T-helper 2 cell treated with Interferon-gamma antibody and Interleukin-4, amounts not matched to agents 5 μg/mL and 100 μg/mL, for 36 hours (primary cell): Measurements from ENCODE around the gene GRM8.

ENCODE experiments used
- DNase-seq: peaks from one replicate; pipeline ENCODE4 v3.0.0; 2021; ENCODE audit warnings: low spot score
- H3K27ac Mint-ChIP-seq: one replicate; pipeline ENCODE4 v1.8.0; 2021; ENCODE audit warnings: mild to moderate bottlenecking, mixed read lengths
- H3K27me3 Mint-ChIP-seq: one replicate; pipeline ENCODE4 v1.8.0; 2021; ENCODE audit warnings: low read depth, mixed read lengths
- H3K36me3 Mint-ChIP-seq: one replicate; pipeline ENCODE4 v1.8.0; 2021; ENCODE audit warnings: low read depth, mixed read lengths
- H3K4me1 Mint-ChIP-seq: one replicate; pipeline ENCODE4 v1.8.0; 2021; ENCODE audit warnings: low read depth, mixed read lengths
- H3K4me3 Mint-ChIP-seq: one replicate; pipeline ENCODE4 v1.8.0; 2022; ENCODE audit warnings: mild to moderate bottlenecking, moderate library complexity, mixed read lengths
- H3K9me3 Mint-ChIP-seq: one replicate; pipeline ENCODE4 v1.8.0; 2021; ENCODE audit warnings: mixed read lengths

GRM8 gene

DNA sequence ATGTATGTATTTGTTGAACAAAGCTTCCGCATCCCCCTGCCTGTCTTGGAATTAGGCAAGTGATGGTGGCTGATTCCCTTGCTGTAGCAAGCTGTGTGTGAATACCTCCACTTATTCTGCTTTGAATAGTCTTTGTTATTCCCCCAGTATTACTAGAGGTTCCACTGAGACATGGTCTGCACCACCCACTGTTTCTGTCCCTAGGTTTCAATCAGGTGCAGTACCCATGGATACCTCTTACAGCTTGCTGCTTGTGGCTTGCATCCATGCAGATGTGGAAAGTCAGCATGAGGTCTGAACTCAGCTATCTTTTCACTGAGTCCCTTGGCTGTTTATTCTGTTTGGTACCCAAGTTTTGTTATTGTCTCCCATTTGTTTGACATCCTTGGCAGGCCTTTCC, 447.4 kb downstream of the GRM8 start:
- DNase-seq, result no peak
- H3K4me1 Mint-ChIP-seq, result no peaks in the 10 kb centered on the region
- no peaks in the 10 kb centered on the region for H3K27me3 Mint-ChIP-seq
- H3K36me3 Mint-ChIP-seq, result no peaks in the 10 kb centered on the region
- H3K9me3 Mint-ChIP-seq, result no peaks in the 10 kb centered on the region
- no peak overlapping the region for H3K4me3 Mint-ChIP-seq
- H3K27ac Mint-ChIP-seq, result no peak overlapping the region

DNA sequence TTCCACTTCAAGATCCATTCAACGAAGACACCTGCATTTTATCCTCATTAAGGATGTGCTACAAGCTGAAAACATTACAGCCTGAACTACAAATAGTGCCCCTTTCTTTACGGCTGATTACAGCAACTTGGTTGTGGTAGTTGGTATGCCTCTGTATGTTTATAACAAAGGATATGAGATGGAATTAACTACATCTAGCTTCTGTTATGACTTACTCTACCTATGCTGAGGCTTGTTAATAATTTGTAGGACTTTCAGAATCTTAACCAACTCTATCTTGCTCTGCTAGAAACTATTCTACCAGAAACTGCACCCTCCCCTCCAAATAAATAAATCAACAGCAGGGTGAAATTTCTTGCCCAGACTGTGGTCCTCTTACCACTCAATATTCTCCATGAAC, 448.1 kb downstream of the GRM8 start:
- H3K27ac Mint-ChIP-seq, result no peak overlapping the region

DNA sequence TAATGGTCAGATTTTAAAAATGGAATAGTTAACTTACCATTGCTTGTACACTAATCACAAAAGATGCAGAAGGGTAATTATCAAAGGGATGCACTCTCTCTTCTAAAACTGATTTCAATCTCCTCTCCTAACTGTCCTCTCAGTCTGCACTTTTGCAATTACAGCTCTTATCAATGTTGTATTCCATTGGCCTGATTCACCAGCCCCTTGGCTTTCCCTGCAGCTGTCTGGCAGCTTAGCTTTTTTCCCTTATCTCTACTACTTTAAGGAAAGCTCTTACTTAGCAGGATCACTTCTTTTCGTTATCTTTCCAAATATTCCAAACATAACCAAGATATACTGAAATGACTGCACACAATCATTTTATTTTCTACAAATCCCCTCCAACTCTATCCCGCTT, 448.8 kb downstream of the GRM8 start:
- Mint-ChIP-seq H3K9me3 (no peaks in the 10 kb centered on the region), H3K4me3 (no peak overlapping the region), H3K4me1 (no peaks in the 10 kb centered on the region), H3K27ac (no peak overlapping the region), H3K36me3 (no peaks in the 10 kb centered on the region), H3K27me3 (no peaks in the 10 kb centered on the region)
- DNase-seq, result no peak

More for the DNA sequence above, 448.1 kb downstream of the GRM8 start:
- H3K9me3 Mint-ChIP-seq, result no peaks in the 10 kb centered on the region
- no peak for DNase-seq
- H3K4me1 Mint-ChIP-seq, result no peaks in the 10 kb centered on the region
- H3K4me3 Mint-ChIP-seq, result no peak overlapping the region
- no peaks in the 10 kb centered on the region for H3K36me3 Mint-ChIP-seq
- H3K27me3 Mint-ChIP-seq, result no peaks in the 10 kb centered on the region

DNA sequence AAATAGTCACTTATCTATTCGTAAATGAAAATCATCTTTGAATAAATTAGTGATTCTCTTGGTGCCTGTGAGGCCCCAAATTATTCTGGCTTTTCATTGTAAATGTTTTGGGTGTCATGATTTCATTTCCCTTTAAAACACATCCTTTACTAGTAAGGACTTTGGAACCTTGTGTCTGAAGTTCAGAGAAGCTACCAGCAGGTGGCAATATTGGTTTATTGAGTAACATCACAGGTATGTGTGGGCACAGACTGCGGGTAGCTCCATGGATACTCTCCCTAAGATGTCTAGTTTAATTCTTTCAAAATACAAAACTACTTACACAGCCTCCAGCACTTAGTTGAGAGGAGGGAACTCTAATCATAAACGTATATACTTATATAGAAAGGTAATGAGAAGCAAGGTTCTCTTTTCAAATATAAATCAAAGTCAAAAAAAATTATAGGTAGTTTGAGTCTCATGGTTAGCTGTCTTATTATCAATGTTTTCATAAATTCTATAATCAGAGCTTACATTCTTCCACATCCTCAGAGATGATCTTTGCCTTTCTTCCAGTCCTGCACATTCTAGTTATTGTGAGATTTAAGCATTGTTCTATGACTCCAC, 449.6 kb downstream of the GRM8 start:
- Mint-ChIP-seq H3K9me3 (no peaks in the 10 kb centered on the region), H3K27ac (no peak overlapping the region), H3K27me3 (no peaks in the 10 kb centered on the region), H3K4me1 (no peaks in the 10 kb centered on the region), H3K36me3 (no peaks in the 10 kb centered on the region), H3K4me3 (no peak overlapping the region)
- DNase-seq, result peak; percentile 11

DNA sequence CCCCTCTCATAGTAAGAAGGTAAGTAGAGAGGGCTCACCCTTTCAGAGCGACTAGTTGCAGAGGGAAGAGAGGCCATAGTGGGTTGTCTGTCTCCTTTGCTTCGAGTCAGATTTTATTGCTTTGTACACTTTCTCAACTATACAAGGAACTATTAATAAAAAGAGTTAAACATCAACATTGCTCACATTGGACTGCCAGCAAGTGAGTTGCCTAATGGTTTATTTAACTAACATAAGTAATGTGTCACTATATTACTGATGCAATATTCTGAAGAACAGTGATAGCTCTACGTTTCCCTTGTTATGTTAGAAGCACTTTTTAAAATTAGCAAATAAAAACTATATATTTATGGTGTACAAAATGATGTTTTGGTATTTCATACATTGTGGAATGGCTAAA, 451.0 kb downstream of the GRM8 start:
- Mint-ChIP-seq H3K27me3 (no peaks in the 10 kb centered on the region), H3K4me3 (no peak overlapping the region), H3K36me3 (no peaks in the 10 kb centered on the region), H3K27ac (no peak overlapping the region), H3K4me1 (no peaks in the 10 kb centered on the region), H3K9me3 (no peaks in the 10 kb centered on the region)
- no peak for DNase-seq

DNA sequence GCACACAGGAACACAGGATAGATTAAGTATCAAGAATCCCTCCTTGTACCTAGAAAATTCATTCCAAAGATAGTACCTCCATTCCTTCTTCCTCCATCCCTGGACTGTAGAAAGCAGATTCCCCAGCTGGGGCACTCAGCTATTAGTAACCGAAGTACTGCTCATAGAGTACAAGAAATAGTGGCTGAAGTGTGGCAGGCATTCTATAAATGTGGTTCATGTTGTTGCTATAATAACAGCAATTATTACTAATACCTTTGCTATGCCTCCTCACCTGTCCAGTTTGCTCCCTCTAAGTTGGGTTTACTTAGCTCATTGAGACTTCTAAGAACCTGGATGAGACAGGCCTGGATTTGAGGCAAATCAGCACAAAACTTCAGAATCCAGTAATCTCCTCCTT, 453.2 kb downstream of the GRM8 start:
- no peaks in the 10 kb centered on the region for H3K9me3 Mint-ChIP-seq
- no peak overlapping the region for H3K27ac Mint-ChIP-seq
- H3K36me3 Mint-ChIP-seq, result no peaks in the 10 kb centered on the region
- no peak overlapping the region for H3K4me3 Mint-ChIP-seq
- no peaks in the 10 kb centered on the region for H3K4me1 Mint-ChIP-seq
- no peaks in the 10 kb centered on the region for H3K27me3 Mint-ChIP-seq
- DNase-seq, result no peak

DNA sequence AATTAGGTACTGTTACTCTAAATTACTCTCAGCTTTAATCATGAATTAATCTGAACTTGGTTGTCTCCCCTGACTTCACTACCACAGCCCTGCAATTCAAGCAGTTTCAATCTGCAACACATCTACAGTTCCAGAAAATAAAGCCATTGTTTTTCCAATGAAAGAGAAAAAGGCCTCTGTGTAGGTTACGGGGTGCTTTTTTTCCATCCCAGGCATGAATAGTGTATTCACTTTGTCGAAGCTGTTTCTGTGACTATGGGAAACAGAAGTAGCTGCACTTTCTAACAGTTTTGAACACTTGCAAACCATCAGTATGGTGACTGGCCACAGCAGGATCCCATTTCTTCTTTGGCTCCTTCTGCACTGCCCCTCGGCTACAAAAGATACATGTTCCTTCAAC, 460.2 kb downstream of the GRM8 start:
- DNase-seq, result no peak
- Mint-ChIP-seq H3K36me3 (no peaks in the 10 kb centered on the region), H3K27ac (no peak overlapping the region), H3K9me3 (no peaks in the 10 kb centered on the region), H3K27me3 (no peaks in the 10 kb centered on the region), H3K4me1 (no peaks in the 10 kb centered on the region), H3K4me3 (no peak overlapping the region)

DNA sequence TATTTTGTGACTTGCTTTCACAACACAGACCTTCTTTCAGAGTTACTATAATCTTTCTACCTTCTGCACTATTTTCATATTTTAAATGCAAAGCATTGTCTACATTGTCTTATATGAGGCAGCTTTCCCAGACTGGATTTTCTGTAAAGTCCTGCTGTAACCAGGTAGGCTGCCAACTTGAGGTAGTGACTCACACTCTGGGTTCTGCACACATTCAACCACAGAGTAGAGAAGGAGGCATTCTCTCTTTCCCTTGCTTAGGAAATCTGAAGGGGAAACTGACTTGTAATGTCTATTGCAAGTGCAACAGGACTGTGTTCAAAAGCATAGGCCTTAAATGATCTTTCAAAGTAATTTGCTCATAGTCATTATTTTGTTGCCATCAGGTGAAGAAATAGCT, 461.4 kb downstream of the GRM8 start:
- H3K4me1 Mint-ChIP-seq, result no peaks in the 10 kb centered on the region
- H3K27me3 Mint-ChIP-seq, result no peaks in the 10 kb centered on the region
- no peaks in the 10 kb centered on the region for H3K36me3 Mint-ChIP-seq
- H3K4me3 Mint-ChIP-seq, result no peak overlapping the region
- DNase-seq, result no peak
- H3K27ac Mint-ChIP-seq, result no peak overlapping the region
- H3K9me3 Mint-ChIP-seq, result no peaks in the 10 kb centered on the region

DNA sequence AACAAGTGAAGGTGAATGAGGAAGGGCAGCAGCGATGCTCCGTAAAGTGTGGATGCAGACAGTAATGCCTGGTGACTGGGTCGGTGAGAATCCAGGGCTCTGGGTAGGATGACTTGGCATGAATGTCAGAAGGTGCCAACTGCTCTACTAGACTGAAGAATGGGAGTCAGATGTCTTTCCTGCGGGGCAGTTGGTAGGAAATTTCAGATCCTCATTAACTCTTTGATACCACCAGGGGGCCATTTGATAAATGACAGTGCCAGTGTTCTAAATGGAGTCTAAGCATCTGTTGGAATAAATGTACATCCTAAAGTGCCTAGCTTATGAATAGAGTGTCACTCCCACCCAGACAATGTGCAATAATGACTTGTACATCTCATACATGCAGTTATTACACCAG, 462.0 kb downstream of the GRM8 start:
- H3K4me1 Mint-ChIP-seq, result no peaks in the 10 kb centered on the region
- H3K4me3 Mint-ChIP-seq, result no peak overlapping the region
- H3K27me3 Mint-ChIP-seq, result no peaks in the 10 kb centered on the region
- no peak for DNase-seq
- no peaks in the 10 kb centered on the region for H3K36me3 Mint-ChIP-seq
- H3K9me3 Mint-ChIP-seq, result no peaks in the 10 kb centered on the region
- no peak overlapping the region for H3K27ac Mint-ChIP-seq

DNA sequence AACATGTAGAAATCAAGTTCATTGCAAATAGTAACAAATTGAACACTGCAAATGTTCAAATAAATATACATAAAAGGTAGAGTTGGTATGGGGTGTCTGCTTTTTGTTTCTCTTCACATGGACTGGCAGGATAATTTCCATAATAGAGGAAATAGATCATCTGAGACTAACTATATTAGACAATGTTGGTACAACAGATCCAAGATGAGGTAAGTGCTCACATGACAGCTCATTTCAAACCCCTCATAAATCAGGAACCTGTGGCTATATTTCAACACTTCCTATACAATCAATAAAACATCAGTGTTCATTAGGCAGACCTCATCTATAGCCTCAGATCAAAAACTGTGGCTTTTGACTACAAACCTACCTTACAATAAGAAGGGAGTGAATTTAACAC, 469.1 kb downstream of the GRM8 start:
- no peaks in the 10 kb centered on the region for H3K36me3 Mint-ChIP-seq
- no peaks in the 10 kb centered on the region for H3K9me3 Mint-ChIP-seq
- no peak for DNase-seq
- H3K4me3 Mint-ChIP-seq, result no peak overlapping the region
- H3K27me3 Mint-ChIP-seq, result no peaks in the 10 kb centered on the region
- H3K27ac Mint-ChIP-seq, result no peak overlapping the region
- no peaks in the 10 kb centered on the region for H3K4me1 Mint-ChIP-seq

DNA sequence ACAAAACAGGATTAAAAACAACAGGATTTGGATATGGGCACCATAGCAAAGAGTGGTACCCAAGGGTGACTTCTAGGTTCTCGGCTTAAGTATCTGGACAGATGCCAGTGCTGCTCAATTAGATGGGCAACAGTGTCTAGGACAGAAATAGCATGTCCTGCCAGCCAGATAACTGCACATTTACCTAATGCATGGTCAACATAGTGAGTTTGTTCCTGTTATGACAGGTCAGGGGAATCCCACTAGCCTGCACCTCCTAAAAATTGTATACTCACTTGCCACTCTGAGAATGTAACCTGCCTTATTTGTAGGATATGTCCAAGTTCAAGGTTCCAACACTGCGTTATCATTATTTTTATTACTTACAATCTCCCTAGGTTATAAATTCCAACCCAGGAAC, 471.7 kb downstream of the GRM8 start:
- Mint-ChIP-seq H3K27ac (no peak overlapping the region), H3K4me3 (no peak overlapping the region), H3K27me3 (no peaks in the 10 kb centered on the region), H3K4me1 (no peaks in the 10 kb centered on the region), H3K36me3 (no peaks in the 10 kb centered on the region), H3K9me3 (no peaks in the 10 kb centered on the region)
- DNase-seq, result no peak

DNA sequence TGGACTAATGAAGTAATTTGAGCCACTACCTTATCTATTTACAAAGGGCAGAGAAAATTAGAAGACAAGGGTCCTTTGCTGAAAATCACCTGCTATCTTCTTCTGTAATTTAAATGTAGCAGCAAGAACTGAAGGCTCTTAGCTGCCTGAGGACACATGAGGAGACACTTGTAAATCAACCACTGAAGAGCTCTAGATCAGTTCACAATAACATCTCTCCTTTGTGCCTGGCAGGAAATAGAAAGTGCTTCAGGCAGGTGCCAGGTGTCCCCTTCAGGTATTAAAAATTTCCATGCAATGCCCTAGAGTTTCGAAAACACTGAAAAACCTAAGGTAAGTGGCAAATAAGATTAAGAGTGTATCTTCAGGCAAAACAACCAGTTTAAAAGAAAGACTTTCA, 474.6 kb downstream of the GRM8 start:
- no peaks in the 10 kb centered on the region for H3K27me3 Mint-ChIP-seq
- no peaks in the 10 kb centered on the region for H3K4me1 Mint-ChIP-seq
- no peaks in the 10 kb centered on the region for H3K36me3 Mint-ChIP-seq
- H3K4me3 Mint-ChIP-seq, result no peak overlapping the region
- H3K27ac Mint-ChIP-seq, result no peak overlapping the region
- no peaks in the 10 kb centered on the region for H3K9me3 Mint-ChIP-seq
- DNase-seq, result no peak

DNA sequence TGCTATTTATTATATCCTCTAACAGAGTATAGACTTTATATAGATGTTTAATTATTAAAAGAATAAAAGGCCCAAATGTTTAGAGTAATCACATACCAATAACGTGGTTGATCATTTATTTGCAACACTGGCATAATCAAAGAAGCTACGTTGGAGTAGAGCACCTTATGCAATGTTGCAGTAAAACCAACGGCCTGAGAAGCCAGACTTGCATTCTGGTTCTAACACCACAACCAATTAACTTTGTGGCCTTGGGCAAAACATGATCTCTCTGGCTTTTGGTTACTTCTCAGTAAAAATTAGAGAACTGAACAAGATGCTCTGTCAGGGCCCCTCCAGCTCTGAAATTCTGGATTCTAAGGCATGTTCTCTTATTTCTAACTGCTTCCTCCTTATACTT, 476.2 kb downstream of the GRM8 start:
- H3K27me3 Mint-ChIP-seq, result no peaks in the 10 kb centered on the region
- DNase-seq, result no peak
- no peaks in the 10 kb centered on the region for H3K36me3 Mint-ChIP-seq
- no peak overlapping the region for H3K4me3 Mint-ChIP-seq
- H3K9me3 Mint-ChIP-seq, result no peaks in the 10 kb centered on the region
- no peak overlapping the region for H3K27ac Mint-ChIP-seq
- H3K4me1 Mint-ChIP-seq, result no peaks in the 10 kb centered on the region

DNA sequence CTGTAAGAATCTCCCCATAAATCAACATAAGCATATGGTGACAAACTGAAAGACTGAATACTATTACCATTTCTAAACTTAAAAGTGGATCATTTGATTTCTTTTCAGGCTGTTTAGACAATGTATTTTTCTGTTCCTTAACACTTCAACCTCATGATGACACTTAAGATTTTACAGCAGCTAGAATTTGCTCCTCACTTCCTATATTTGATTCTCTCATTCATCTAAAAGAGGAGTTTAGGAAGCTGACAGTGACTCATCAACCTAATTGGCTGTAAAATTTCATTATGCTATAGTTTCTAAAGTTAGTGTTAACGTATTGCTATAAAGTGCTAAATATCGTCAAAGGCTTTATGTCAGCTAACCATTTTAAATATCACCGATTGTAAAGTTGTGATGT, 478.7 kb downstream of the GRM8 start:
- no peak overlapping the region for H3K4me3 Mint-ChIP-seq
- no peaks in the 10 kb centered on the region for H3K36me3 Mint-ChIP-seq
- H3K4me1 Mint-ChIP-seq, result no peaks in the 10 kb centered on the region
- no peaks in the 10 kb centered on the region for H3K27me3 Mint-ChIP-seq
- no peak overlapping the region for H3K27ac Mint-ChIP-seq
- DNase-seq, result no peak
- no peaks in the 10 kb centered on the region for H3K9me3 Mint-ChIP-seq

DNA sequence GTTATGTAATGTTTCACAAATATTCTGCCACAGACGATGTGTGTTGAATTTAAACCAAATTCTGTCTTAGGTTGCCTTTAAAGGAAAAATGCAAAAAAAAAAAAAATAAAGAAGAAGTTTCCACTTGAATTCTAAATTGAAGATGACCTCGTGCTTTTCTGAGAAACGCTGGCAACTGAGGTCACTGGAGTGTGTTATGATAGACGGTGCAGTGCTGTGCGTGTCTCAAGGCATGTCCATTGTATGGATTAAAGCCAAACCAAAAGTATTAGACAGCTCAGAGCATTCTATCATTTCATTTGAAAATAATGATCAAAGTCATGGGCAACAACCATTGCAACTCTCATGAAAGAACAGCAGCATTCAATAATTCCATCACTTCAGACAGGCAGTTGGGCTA, 483.9 kb downstream of the GRM8 start:
- H3K36me3 Mint-ChIP-seq, result no peaks in the 10 kb centered on the region
- H3K27ac Mint-ChIP-seq, result no peak overlapping the region
- H3K9me3 Mint-ChIP-seq, result no peaks in the 10 kb centered on the region
- no peaks in the 10 kb centered on the region for H3K4me1 Mint-ChIP-seq
- no peak overlapping the region for H3K4me3 Mint-ChIP-seq
- DNase-seq, result no peak
- no peaks in the 10 kb centered on the region for H3K27me3 Mint-ChIP-seq
